HG03439 (cell line): Measurements from ENCODE around the gene CCL22.
"Not testable (repeated sequence)": the region's sequence is repeated elsewhere in the genome, so short reads cannot be mapped to it uniquely, and the experiment has no call there.

ENCODE experiments used
- ATAC-seq: cut with Tn5 transposase; IDR thresholded peaks from one replicate; pipeline ENCODE4 v1.9.1; 2021; ENCODE audit warnings: mild to moderate bottlenecking, moderate library complexity; ENCODE audit not compliant: unreplicated experiment

CCL22 gene

GRCh38 chr16:57358527-57359095 is at the start of gene CCL22:
Gene CCL22 (plus strand): TSS chr16:57358783. CDS start chr16:57358817, 34 bp downstream.
- ATAC-seq = no peak

- no peak for ATAC-seq
Observed at GRCh38 chr16:57310801-57311200, 47.8 kb upstream of the CCL22 start.

GRCh38 chr16:57313509-57313908 is 45.1 kb upstream of the CCL22 start:
- ATAC-seq = no peak

DNA sequence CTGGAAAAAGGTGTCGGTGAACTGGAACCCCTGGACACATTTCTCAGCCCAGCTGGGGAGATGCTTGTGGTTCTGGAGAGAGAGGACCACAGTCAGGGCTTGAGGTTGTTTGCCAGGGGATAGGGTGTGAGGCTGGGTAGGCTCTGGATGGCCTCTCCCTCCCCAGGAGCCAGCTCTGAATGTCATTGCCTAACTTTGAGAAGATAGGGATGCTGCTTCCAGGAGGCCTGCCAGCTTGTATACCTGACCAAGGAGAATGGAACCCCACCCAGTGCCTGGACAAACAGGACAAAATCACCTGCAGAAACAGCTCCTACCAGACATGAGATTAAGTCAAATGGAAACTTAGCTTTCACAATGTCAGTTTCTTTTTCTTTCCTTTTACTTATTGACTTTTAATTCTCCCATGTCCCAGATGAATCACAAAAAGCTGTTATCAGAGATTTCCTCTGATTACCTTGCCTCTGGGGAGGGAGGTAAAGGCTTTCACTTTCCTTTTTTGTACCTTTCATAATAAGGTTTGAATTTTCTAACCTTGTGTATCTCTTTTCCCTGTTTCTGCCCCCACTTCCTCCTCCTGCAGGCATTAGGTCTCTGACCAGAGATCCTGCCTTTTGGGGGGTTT is 44.3 kb upstream of the CCL22 start:
- no peak for ATAC-seq

DNA sequence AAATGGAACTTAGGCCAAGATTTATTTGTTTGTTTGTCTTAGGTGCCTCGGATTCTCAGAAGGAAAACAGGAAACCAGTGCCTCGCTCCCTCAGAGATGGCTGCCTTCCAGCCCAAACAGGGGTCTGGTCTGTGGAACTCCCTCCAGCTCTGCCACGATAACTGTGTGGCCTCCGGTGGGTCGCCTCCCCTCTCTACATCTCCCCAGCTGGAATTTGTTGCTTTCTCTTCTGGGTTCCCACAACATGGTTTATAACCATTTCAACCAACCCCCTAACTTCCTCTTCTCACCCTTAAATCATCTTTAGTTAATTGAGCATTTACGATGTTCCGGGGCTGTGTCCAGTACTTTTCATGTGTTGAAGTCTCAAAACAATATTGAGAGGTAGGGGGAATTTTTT is 43.2 kb upstream of the CCL22 start:
- ATAC-seq = no peak

- ATAC-seq = no peak
Observed at GRCh38 chr16:57316390-57317017, 42.1 kb upstream of the CCL22 start.

GRCh38 chr16:57318240-57318970 is 40.2 kb upstream of the CCL22 start:
- ATAC-seq = no peak

GRCh38 chr16:57319646-57320045 is 38.9 kb upstream of the CCL22 start:
- no peak for ATAC-seq

- no peak for ATAC-seq
Observed at GRCh38 chr16:57324749-57325148, 33.8 kb upstream of the CCL22 start.

GRCh38 chr16:57325458-57325857 is 33.1 kb upstream of the CCL22 start:
- ATAC-seq = no peak

GRCh38 chr16:57329718-57330327 is 28.8 kb upstream of the CCL22 start:
- ATAC-seq = no peak

DNA sequence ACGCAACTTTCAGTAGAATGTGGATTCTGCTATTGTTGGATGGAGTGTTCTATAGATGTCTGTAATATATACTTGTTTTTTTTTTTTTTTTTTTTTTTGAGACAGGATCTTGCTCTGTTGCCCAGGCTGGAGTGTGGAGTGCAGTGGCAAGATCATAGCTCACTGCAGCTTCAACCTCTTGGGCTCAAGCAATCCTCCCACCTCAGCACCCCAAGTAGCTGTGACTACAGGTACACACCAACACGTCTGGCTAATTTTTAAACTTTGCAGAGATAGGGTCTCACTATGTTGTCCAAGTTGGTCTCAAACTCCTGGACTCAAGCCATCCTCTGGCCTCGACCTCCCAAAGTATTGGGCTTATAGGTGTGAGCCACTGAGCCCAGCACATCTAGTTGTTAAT is 27.2 kb upstream of the CCL22 start:
- ATAC-seq = no peak

GRCh38 chr16:57333402-57333801 is 25.2 kb upstream of the CCL22 start:
- no peak for ATAC-seq

DNA sequence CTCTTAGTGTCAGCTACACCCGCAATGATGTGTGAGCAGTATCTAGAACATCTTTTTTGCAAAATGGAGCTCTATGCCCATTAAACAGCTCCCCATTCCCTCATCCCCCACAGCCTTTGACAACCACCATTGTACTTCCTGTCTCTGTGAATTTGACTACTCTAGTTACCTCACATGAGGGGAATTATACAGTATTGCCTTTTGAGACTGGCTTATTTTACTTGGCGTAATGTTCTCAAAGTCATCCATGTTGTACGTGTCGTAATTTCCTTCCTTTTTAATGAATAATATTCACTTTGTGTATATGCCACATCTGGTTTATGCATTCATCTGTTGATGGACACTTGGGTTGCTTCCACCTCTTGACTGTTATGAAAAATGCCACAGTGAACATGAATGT is 23.2 kb upstream of the CCL22 start:
- no peak for ATAC-seq

GRCh38 chr16:57341062-57341440 is 17.5 kb upstream of the CCL22 start:
- no peak for ATAC-seq

- ATAC-seq = no peak
Observed at GRCh38 chr16:57341441-57342303, 16.9 kb upstream of the CCL22 start.

- not testable (repeated sequence) for ATAC-seq
Observed at GRCh38 chr16:57342606-57343005, 16.0 kb upstream of the CCL22 start.

GRCh38 chr16:57343221-57343620 is 15.4 kb upstream of the CCL22 start:
- ATAC-seq = no peak

GRCh38 chr16:57344094-57344493 is 14.5 kb upstream of the CCL22 start:
- not testable (repeated sequence) for ATAC-seq

DNA sequence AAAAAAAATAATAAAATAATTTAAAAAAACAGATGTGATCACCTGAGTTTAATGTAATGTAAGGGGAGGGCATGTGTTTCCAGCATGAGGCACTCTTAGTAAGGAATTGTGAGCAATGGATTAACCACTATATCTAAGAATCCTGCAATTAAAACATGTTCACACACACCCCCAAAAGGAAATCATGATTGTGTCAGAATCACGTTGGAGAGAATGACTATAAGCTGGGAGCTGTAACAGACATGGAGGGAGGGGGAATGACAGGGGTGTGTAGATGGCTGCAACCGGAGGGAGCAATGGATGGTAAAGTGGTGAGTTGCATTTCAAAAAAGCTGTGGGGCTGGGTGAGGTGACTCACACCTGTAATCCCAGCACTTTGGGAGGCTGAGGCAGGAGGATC is 13.6 kb upstream of the CCL22 start:
- ATAC-seq = no peak
